Colonic mucosa (tissue), 4 donors: ENCODE measurements around the gene FMNL3. TPM values are rescaled to one million over a fixed set of nuclear protein-coding genes. Genes with fewer than 3 reads are reported as not detected.

ENCODE experiments used
- DNase-seq: peaks from one replicate; pipeline ENCODE4 v3.0.0-alpha.2; 2020
- H3K27ac ChIP-seq: fragments of 200-600 bp; one replicate; pipeline ENCODE4 v1.8.0; 2021
- H3K27me3 ChIP-seq: fragments of 200-600 bp; one replicate; pipeline ENCODE4 v1.8.0; 2021
- H3K36me3 ChIP-seq: fragments of 200-600 bp; one replicate; pipeline ENCODE4 v1.8.0; 2021
- H3K4me1 ChIP-seq: fragments of 200-600 bp; one replicate; pipeline ENCODE4 v1.8.0; 2021; ENCODE audit warnings: mild to moderate bottlenecking
- H3K4me3 ChIP-seq: fragments of 200-600 bp; one replicate; pipeline ENCODE4 v1.8.0; 2021
- H3K9ac ChIP-seq, 2 donors: one replicate each; pipeline ENCODE4 v1.7.0; 2013; ENCODE audit warnings: control low read depth in 2 of 2, low read depth in 2 of 2, low read length in 2 of 2
- H3K9me3 ChIP-seq: fragments of 200-600 bp; one replicate; pipeline ENCODE4 v1.8.0; 2021
- intact Hi-C: fragments of 100-400 bp; cut with DNase I; formaldehyde crosslinking; loops from one replicate; pipeline ENCODE4 v1.14.1; 2022
- total RNA-seq, 2 donors: library from RNA; stranded (reverse); fragmentation: NEBNext Ultra II Directional in 1 of 2; extraction: Animal tissue kit (Norgen Biotek cat#: 25700) in 1 of 2; gene quantifications; one replicate each; pipeline ENCODE4 v1.2.1, GENCODE V29; 2021
- TF ChIP-seq, protein P1 (sequence below): fragments of 200-600 bp; IDR thresholded peaks from one replicate; pipeline ENCODE4 v1.8.0; 2022; ENCODE audit warnings: antibody characterized with exemption, mild to moderate bottlenecking
- donor health status: healthy.
- donor health status: DM: no; HTN: no; CAD: no.
- donor health status: DM: no; HTN: no; CAD: no.

FMNL3 gene
- total RNA-seq, 2 donors from 2014 or later, result 3.0 to 5.0 TPM

DNA sequence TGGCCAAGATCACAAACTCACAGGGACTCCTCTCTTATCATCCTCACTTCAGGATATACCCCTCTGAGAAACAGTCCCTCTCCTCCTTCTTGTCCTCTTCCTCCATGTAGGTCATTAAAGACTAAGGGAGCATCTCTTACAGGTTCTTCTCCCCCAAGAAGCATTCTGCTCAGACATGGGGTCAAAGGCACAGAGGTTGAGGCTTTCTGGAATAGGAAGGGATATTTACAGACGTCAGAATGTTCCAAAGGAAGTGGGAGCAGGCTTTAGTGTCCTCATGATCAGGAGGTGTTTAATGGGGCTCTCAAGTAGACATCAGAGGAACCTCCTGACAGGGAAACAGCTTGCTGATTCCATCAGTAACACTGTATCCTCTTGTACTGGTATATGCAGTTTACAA is 47.5 kb downstream of the FMNL3 start:
- H3K27me3 ChIP-seq, result no peaks in the 10 kb centered on the region
- TF ChIP-seq, protein P1, sequence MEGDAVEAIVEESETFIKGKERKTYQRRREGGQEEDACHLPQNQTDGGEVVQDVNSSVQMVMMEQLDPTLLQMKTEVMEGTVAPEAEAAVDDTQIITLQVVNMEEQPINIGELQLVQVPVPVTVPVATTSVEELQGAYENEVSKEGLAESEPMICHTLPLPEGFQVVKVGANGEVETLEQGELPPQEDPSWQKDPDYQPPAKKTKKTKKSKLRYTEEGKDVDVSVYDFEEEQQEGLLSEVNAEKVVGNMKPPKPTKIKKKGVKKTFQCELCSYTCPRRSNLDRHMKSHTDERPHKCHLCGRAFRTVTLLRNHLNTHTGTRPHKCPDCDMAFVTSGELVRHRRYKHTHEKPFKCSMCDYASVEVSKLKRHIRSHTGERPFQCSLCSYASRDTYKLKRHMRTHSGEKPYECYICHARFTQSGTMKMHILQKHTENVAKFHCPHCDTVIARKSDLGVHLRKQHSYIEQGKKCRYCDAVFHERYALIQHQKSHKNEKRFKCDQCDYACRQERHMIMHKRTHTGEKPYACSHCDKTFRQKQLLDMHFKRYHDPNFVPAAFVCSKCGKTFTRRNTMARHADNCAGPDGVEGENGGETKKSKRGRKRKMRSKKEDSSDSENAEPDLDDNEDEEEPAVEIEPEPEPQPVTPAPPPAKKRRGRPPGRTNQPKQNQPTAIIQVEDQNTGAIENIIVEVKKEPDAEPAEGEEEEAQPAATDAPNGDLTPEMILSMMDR, result no peak
- peaks cover 14% of the 10 kb centered on the region for H3K4me1 ChIP-seq
- no peak for DNase-seq
- no peaks in the 10 kb centered on the region for H3K9me3 ChIP-seq
- H3K27ac ChIP-seq, result no peak overlapping the region
- no peaks in the 10 kb centered on the region for H3K36me3 ChIP-seq
- intact Hi-C loops, result no loop called here
- no peak overlapping the region for H3K4me3 ChIP-seq
- H3K9ac ChIP-seq, result no peak overlapping the region

DNA sequence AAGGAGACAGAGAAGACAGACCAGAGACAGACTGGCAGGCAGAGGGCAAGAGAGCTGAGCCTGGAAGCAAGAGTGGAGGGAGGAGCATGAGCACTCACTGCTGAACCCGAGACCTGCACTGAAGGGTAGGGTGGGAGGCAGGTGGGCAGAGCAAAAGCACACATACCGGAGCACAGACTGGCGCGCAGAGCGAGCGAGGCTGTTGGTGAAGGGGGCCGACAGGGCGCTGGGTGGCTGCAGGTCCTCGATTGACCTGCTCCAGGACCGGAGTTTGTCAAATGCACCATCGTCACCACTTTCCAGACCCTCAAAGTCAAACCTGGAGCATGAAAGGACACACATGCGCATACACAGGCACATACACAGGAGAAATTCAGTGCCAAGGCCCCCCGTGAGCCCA is 48.9 kb downstream of the FMNL3 start:
- no peak for DNase-seq
- Histone ChIP-seq H3K27me3 (no peaks in the 10 kb centered on the region), H3K9me3 (no peaks in the 10 kb centered on the region), H3K36me3 (no peaks in the 10 kb centered on the region), H3K27ac (no peak overlapping the region), H3K4me3 (no peak overlapping the region), H3K9ac (no peak overlapping the region), H3K4me1 (peaks cover 7% of the 10 kb centered on the region)
- intact Hi-C loops, result no loop called here
- TF ChIP-seq, protein P1, result no peak

DNA sequence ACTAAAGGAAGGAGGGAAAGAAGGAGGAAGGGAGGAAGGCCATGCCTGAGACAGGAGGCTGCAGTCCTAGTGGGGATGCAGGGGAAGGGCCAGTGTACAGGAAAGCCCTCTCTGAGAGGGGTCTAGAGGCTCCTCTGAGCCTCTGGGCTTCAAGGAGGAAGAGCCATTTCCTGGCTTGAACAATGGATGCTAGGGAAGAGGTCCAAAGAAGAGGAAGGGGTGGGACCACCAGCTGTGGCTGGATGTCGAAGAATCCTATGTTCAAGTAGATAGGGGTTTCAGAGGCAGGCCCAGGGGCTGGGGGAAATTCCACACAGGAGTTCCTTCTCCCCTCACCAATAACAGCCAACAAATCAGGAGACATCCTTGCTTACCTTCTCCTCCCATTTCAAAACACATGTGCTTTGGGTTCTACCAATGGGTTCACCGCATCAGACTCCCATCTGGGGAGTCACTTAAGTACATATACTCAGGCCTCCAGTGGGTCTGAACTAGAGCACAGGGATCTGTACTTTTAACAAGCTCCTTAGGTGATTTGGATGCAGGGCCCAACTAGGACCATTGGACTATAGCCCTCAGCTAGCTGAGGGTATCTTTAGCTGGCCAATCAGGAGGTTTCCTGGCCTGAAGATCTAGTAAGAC is 51.5 kb downstream of the FMNL3 start:
- no peaks in the 10 kb centered on the region for H3K36me3 ChIP-seq
- TF ChIP-seq, protein P1, result no peak
- H3K9ac ChIP-seq, result no peak overlapping the region

DNA sequence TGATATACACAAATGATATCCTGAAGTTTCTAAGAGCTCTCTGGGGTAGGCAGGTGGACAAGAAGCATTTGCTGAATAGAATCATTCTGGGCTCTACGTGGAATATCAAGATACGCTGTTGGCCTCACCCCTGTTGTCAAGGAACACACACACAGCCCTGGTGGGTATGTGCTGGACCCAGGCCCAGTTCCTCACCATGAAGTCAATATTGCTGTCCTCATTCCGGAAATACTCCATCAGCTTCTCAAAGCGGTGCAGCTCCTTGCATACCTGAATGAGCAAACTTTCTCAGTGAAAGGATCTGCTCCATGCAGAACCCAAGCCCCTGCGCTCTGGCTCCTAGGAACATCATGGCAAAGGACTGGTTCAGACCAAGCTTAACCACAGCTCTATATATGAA is 52.5 kb downstream of the FMNL3 start:
- no peak overlapping the region for H3K4me3 ChIP-seq
- H3K27me3 ChIP-seq, result no peaks in the 10 kb centered on the region
- TF ChIP-seq, protein P1, result no peak
- H3K4me1 ChIP-seq, result no peaks in the 10 kb centered on the region
- no peak for DNase-seq
- no peaks in the 10 kb centered on the region for H3K36me3 ChIP-seq
- no peaks in the 10 kb centered on the region for H3K9me3 ChIP-seq
- H3K9ac ChIP-seq, result no peak overlapping the region
- H3K27ac ChIP-seq, result no peak overlapping the region
- intact Hi-C loops, result no loop called here

More for the DNA sequence above, 51.5 kb downstream of the FMNL3 start:
- Histone ChIP-seq H3K27ac (no peak overlapping the region), H3K4me1 (no peaks in the 10 kb centered on the region), H3K4me3 (no peak overlapping the region), H3K9me3 (no peaks in the 10 kb centered on the region), H3K27me3 (no peaks in the 10 kb centered on the region)
- no peak for DNase-seq
- intact Hi-C loops, result no loop called here

DNA sequence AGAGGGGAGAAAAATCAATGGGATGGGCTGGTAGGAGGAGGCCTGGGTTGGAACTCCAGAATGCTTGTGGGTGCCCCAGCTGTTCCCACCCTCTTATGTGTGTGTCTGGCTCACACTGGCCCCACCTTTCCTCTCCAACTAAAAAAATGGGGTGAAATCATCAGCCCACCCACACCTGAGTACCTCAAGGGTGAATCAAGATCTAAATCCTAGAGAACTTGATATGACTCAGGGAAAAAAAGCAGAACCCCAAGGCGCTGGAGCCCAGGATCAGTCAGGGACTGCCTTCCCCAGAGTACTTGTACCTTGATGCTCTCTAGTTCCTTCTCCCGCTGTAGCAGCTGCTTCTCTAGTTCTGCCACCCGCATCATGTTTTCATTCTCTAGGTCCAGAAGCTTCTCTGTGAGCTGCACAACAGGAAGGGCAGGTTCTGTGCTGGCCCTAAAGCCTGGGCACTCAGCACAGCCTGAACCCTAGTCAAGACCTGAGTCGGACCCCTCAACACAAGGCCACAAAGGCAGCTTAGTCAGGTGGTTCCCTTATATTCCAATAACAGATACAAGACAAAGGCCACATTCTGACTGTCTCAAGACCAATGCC is 54.2 kb downstream of the FMNL3 start:
- Histone ChIP-seq H3K36me3 (no peaks in the 10 kb centered on the region), H3K4me1 (no peaks in the 10 kb centered on the region), H3K9ac (no peak overlapping the region), H3K27ac (no peak overlapping the region), H3K27me3 (no peaks in the 10 kb centered on the region), H3K9me3 (no peaks in the 10 kb centered on the region), H3K4me3 (no peak overlapping the region)
- intact Hi-C loops, result no loop called here
- no peak for DNase-seq
- TF ChIP-seq, protein P1, result no peak
